CD4-positive, alpha-beta T cell treated with Interleukin-17A for 4 hours (primary cell): ENCODE measurements around the gene SMARCA2.

Source experiments
- DNase-seq: peaks from one replicate; pipeline ENCODE4 v3.0.0-alpha.2; 2020; ENCODE audit warnings: mixed read lengths

Gene SMARCA2

GRCh38 chr9:2043243-2043642 lies 28.1 kb downstream of the SMARCA2 start:
- no peak for DNase-seq

- no peak for DNase-seq
Measured at GRCh38 chr9:2043881-2044462, 28.8 kb downstream of the SMARCA2 start.

GRCh38 chr9:2047144-2047671 lies 32.1 kb downstream of the SMARCA2 start:
- DNase-seq: no peak

- no peak for DNase-seq
Measured at GRCh38 chr9:2047916-2048315, 32.8 kb downstream of the SMARCA2 start.

- no peak for DNase-seq
Measured at GRCh38 chr9:2050236-2050635, 35.1 kb downstream of the SMARCA2 start.

GRCh38 chr9:2053883-2054845 lies 39.0 kb downstream of the SMARCA2 start:
- peak; percentile 77 for DNase-seq

- no peak for DNase-seq
Measured at GRCh38 chr9:2055203-2055658, 40.1 kb downstream of the SMARCA2 start.

- no peak for DNase-seq
Measured at GRCh38 chr9:2059274-2059929, 44.3 kb downstream of the SMARCA2 start.

- DNase-seq: no peak
Measured at GRCh38 chr9:2060424-2060823, 45.3 kb downstream of the SMARCA2 start.

- no peak for DNase-seq
Measured at GRCh38 chr9:2065704-2066103, 50.6 kb downstream of the SMARCA2 start.

GRCh38 chr9:2066312-2067273 lies 51.4 kb downstream of the SMARCA2 start:
- DNase-seq: peak; percentile 24

GRCh38 chr9:2072752-2073405 lies 57.7 kb downstream of the SMARCA2 start:
- no peak for DNase-seq

- no peak for DNase-seq
Measured at GRCh38 chr9:2082772-2083171, 67.6 kb downstream of the SMARCA2 start.

- no peak for DNase-seq
Measured at GRCh38 chr9:2083479-2083878, 68.3 kb downstream of the SMARCA2 start.

GRCh38 chr9:2085716-2086115 lies 70.6 kb downstream of the SMARCA2 start:
- no peak for DNase-seq

GRCh38 chr9:2086116-2086515 lies 71.0 kb downstream of the SMARCA2 start:
- no peak for DNase-seq

GRCh38 chr9:2086971-2087370 lies 71.8 kb downstream of the SMARCA2 start:
- DNase-seq: no peak

GRCh38 chr9:2087500-2088313 lies 72.6 kb downstream of the SMARCA2 start:
- no peak for DNase-seq

- DNase-seq: no peak
Measured at GRCh38 chr9:2093920-2094597, 78.9 kb downstream of the SMARCA2 start.

GRCh38 chr9:2096376-2096970 lies 81.3 kb downstream of the SMARCA2 start:
- no peak for DNase-seq
